H1 (cell line): ENCODE measurements around the gene PARM1. TPM values are rescaled to one million over a fixed set of nuclear protein-coding genes. Genes with fewer than 3 reads are reported as not detected.

Experiments
- TAF1 ChIP-seq: IDR thresholded peaks from 2 replicates; pipeline ENCODE4 v1.6.1; 2011; ENCODE audit warnings: mild to moderate bottlenecking, low read depth, low read length
- polyA plus RNA-seq, 7 experiments: library from polyadenylated mRNA; depleted of rRNA in 3 of 7; stranded (reverse) in 5 of 7; unstranded in 2 of 7; fragments of >200 nt in 5 of 7; fragments of 200-250 nt in 2 of 7; gene quantifications; 1 replicate in 5 of 7; 2 replicates in 1 of 7; 4 replicates in 1 of 7; pipeline versions ENCODE4 v1.2.1 to v1.2.3, GENCODE V29; 2011 to 2013; ENCODE audit warnings: missing spikeins in 2 of 7, mixed read lengths in 2 of 7
- total RNA-seq: library from RNA; stranded (reverse); fragmentation: NEBNext Ultra II Directional; extraction: Animal tissue kit (Norgen Biotek cat#: 25700); gene quantifications from 2 replicates; pipeline ENCODE4 v1.2.1, GENCODE V29; 2021

The PARM1 gene
- total and polyA plus RNA-seq, 2 of the 8 experiments (the other 6 are each of a cell fraction or from before 2014, with no cell fraction given) = 2.0 to 5.3 TPM

GRCh38 chr4:74896595-74896994 lies 36.3 kb upstream of the PARM1 start (continued):
- no peak for TF ChIP-seq TAF1
- TF ChIP-seq, all 59 proteins: peak for 0
